ENCODE measurements around the gene GRIK4.

The GRIK4 gene

GRCh38 chr11:120859552-120860295 lies 348.2 kb downstream of the GRIK4 start:
- DNase-seq, result no peak

DNA sequence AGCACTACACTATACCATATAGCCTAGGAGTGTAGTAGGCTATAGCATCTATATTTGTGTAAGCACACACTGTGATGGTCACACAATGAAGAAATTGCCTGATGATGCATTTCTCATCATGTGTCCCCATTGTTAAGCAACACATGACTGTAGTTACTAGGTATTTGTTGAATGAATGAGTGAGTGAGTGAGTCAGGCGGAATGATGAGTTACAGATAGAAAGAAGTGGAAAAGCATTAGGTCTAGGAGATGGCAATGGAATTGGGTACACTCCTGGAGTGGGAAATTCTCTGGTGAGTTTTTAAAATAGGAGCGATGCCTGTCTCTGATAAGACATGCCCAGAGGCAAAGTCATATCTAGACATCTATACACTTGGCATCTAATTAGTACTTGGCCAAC lies 351.8 kb downstream of the GRIK4 start:
- no peak for DNase-seq

DNA sequence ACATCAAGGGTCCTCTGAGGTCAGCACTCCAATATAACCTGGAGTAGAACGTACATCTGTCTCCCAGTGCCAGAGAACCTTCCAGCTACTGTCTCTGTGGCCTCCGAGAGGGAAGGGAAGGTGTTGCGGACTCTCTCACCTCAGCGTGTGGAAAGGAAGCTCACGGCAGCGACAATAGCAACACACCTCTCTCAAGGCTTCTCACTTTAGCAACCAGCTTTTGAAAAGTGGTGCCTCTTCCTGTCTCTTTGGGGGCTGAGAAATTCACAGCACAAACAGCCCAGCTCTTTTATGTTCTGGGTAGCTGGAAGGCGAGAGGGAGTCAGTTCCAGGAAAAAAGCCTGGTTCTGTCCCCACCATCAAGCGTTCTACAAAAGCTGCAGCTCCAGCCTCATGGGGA lies 355.5 kb downstream of the GRIK4 start:
- no peak for DNase-seq

GRCh38 chr11:120867531-120867930 lies 356.0 kb downstream of the GRIK4 start:
- no peak for DNase-seq

DNA sequence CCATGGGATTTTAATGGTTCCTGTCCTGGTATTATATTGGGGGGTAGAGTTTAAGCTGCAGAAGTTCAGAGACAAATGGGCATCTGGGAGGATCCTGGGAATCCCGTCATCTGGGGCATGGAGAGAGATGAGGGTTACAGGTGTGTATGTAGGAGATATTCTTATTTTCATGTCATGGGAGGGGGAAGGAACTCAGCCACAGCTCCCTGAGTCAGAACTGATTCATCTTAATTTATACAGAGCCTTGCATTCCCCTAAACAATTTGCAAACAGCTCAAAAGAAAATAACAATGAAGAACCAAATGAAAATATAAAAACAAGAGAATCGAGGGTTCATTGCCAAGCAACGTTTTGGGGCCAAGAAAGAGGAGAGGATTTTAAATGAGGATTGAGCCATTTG lies 356.4 kb downstream of the GRIK4 start:
- no peak for DNase-seq

GRCh38 chr11:120869097-120869496 lies 357.5 kb downstream of the GRIK4 start:
- DNase-seq, result no peak

GRCh38 chr11:120869516-120870011 lies 358.0 kb downstream of the GRIK4 start:
- no peak for DNase-seq

DNA sequence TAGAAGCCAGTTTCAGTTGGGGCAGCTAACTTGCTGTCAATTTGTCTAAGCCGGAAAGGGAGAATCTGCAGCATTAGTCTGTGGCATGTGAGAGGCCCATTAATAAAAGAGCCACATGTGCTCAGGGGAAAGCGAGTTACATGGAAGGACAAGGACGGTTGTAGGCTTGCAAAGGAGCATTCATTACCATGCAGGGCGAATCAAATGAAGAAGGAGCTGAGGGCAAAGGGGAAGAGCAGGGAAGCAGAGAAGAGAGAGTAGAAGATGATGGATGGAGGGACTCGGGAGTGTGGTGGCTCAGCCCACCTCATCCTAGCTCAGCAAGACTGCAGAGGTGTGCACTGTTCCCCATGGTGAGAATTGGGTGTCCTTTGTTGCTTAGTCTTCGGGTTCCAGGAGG lies 359.6 kb downstream of the GRIK4 start:
- DNase-seq, result no peak

DNA sequence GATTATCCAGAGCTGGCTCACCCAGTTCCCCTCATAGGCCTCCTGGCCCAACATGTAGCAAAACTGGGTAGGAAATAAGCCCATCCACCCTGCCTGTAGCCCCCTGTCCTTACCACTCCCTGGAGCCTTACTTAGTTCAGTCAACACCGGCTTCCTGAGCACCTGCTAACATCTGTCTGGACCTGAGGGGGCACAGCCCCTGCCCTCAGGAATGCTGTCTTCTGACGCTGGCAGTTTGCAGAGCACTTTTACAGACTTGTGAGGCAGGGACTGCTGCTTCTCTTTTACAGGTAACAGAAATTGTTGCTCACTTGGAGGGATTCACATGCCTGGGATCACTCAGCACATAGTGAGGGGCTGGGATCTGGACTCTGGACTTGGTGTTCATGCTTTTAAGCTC lies 360.4 kb downstream of the GRIK4 start:
- no peak for DNase-seq

DNA sequence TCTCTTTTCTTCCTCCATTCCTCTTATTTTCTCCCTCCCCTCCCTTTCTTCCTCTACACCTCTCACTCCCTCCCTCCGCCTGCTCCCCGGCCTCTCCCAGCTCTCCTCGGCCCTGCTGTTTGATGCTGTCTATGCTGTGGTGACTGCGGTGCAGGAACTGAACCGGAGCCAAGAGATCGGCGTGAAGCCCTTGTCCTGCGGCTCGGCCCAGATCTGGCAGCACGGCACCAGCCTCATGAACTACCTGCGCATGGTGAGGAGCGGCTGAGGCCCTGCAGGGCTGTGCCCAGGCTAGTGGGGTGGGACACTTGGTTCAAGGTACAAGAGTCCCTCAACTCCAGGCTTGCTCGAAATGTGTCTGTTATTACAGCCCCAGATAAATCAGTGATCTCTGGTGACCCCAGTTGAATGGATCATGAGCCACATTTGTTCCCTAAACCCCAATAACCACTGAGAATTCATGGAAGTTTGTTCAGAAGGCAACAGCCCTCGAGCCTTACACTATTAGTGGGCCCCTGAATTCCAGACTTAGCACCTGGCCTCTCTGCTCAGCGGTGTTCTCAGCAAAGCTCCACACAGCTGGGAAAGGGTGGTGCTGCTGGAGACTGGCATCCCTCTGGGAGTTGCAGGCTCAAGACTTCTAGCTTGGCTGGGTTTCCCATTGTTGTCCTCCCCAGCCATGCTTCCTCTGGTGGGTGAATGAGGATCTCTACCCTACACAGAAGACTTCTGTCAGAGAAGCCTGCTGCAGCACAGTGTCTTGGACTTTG lies 362.6 kb downstream of the GRIK4 start:
- DNase-seq, result no peak

DNA sequence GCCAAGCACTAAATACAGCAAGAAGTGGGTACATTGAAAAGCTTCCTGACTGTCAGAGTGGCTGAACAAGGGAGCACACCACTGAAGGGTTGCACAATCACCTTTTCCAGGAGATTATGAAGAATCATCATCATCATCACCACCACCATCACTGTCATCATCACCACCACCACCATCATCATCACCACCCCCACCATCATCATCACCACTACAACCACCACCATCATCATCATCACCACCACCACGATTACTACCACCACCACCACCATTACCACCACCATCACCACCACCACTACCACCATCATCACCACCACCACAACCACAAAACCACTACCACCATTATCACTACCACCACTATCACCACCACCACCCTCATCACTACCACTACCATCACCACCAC lies 364.4 kb downstream of the GRIK4 start:
- no peak for DNase-seq

DNA sequence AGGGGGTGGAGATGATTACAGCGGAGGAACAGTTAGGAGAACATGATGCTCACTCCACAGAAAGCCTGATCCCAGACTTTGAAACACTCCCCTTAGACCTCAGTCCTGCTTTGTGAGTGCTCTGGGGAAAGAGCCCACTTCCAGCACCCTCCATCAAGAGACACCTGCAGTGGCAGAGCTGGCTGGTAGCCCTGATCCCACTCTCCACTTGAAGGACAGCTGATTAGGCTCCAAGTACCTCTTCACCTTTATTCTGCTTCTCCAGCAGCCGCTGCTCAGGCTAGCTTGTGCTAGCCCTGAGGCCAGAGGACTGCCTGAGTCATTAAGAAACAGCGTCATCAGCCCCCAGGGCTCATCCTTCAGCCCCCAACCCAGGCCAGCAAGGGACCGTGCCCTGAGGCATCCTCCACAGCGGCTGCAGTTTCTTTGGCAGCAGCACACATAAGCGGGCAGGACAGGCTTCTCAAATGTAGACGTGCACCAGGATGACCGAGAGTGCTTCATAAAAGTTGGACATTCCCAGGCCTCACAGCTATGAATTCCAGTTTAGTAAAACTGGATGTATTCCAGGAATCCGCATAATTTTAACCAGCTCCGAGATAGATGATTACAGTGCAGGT lies 366.3 kb downstream of the GRIK4 start:
- DNase-seq, result no peak

DNA sequence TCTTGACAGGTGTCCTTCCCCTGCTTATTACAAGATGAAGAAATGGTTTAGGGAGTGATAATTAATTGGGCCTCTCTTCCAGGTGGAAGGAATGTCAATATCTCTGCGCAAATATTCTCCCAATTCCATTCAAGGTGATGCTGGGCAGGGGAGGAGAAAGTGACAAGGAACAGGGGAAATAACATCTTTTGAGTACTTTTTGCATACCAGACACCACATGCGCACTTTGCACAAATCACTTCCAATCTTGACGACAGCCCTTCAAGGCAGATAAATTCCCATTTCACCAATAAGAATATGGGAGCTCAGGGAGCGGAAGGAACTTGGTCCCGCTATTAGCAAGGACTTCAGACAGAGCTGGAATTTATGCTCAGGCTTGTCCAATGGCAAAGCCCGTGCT lies 367.2 kb downstream of the GRIK4 start:
- DNase-seq, result no peak

- DNase-seq, result no peak
These were observed 369.1 kb downstream of the GRIK4 start for GRCh38 chr11:120880498-120881175.

DNA sequence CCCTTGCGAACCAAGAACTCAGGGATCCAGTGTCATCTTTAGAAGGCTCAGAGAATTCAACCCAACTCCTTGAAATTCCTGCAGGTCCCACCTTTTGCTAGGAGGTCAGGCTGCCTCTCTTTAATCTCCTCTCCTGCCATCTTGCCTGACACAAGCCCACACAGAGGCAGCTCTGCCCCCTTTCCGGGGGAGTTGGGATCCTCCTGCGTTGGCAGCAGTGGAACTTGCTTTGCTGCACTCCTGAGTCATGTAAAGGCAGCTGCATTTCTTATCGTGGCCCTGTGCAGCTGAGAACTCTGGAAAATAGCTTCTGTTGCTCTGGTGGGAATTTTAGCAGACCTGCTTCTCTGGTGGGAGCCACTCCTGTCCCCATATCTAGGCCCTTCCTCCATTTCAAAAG lies 370.0 kb downstream of the GRIK4 start:
- no peak for DNase-seq

- no peak for DNase-seq
These were observed 370.6 kb downstream of the GRIK4 start for GRCh38 chr11:120882175-120882574.

DNA sequence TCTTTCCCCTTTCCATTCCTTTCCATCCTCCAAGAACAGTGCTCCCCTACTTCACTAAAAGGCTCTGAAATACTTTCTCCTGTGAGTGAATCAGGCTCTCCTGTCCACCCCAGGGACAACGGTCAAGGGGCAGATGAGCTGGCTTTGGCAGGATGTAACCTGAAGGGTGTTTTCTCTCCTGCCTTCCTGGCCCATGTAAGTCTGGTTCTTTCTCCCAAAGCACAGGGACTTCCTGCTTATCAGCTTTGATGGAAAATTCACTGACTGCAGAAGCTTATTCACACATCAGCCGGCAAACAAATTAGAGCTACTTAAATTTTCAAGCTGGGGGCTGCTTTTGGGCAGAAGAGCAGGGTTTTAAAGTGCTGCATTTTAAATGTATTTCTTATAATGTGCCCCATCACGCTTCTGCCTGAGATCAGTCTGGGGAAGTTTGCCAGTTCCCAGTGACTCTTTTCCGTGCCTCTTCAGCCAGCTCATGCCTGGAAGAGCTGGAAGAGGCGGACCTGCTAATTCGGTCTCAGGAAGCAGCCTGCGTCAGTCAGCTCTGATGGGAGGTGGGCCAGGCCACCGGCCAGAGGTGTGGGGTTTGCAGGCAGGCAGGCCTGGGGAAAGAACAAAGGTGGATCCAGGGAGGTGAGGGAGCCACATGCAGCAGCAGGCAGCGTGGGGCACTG lies 372.0 kb downstream of the GRIK4 start:
- no peak for DNase-seq

DNA sequence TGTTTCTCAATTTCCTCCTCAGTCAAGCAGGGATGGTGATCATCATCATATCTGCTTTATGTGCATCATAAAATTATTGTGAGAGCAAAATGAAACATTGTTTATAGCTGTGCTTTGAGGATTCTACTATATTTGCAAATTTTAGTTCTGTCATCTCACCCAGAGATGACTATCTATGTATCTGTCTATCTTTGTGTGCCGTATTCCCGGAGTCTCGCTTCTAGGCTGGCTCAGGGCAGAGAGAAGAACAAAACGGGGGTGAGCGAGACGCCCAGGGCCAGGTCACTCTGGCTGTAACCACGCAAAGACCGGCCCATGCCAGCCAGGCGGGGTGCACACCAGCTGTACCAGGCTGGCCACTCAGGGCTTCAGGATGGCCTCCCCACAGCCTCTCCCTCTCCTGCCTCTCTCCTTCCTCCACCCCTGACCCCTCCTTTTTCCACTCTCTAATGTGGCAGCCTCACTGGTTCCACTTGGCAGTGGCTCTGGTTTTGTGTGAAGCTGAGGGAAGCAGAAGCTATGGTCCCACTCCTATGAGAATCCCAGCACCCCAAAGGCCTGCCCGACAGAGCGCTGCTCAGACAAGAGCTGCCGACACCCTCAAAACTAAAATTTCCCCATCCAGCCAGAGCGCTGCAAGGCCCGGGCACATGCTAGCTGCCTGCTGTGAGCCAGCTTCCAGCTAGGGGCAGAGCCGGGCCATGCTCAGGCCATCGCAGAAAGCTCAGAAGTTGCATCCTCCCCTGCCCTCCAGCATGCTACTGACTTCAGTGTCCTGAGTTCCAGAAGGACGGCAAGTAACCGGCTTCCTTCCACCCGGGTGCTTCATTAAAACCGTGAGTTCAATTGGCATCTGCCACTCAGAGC lies 372.8 kb downstream of the GRIK4 start:
- DNase-seq, result no peak

- DNase-seq, result no peak
These were observed 379.2 kb downstream of the GRIK4 start for GRCh38 chr11:120890609-120891320.

DNA sequence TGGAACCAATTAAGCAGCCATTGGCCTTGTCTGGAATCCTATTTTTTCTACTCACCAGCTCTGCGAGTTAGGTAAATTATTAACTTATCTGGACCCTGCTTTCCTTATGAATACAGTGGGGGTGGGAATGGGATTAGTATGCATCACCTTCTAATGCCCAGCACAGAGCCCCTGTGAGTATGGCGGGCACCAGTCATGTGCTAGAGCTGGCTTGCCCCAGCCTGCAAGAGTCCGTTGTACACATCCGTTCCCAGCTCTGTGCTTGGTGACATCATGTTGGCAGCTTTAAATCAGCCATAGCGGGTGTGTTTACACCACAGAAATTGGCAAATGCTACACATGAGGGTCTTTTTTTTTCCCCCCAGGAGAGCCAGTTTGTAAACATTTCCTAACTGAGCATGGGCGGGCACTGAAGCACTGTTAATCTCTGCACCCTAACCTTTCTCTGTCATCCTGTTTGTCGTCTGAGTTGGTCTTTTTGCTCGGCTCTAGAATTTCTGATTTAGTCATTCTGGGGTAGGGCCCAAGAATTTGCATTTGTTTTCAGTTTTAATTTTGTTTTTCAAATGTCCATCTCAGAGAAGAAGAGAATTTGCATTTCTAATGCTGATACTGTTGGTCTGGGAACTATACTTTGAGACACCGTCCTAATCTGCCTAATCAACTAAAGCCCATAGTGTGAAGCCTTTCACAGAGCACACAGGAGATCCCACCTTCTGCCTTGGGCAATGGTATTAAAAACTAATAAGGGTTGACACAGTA lies 382.1 kb downstream of the GRIK4 start:
- DNase-seq, result no peak

All from activated effector memory CD4-positive, alpha-beta T cell treated with anti-CD3 and anti-CD28 coated beads, Interleukin-2, amount 50 U/mL, for 16 hours (primary cell).